ENCODE results near the gene ZMYND15. TPM values are rescaled to one million over a fixed set of nuclear protein-coding genes. Genes with fewer than 3 reads are reported as not detected.

ZMYND15 gene
- total and polyA plus RNA-seq, 2 donors (not counting 1 experiment from before 2014, with no cell fraction given) = under 0.01 to 0.11 TPM

- no peak for TF ChIP-seq CTCF (conservative IDR thresholded peaks at IDR 0.05 in 1 of 2, IDR thresholded peaks at IDR 0.05 in 1 of 2; ENCODE audit: low read depth in 1 of 2, low read length in 2 of 2)
- no peak for TF ChIP-seq EZH2 (IDR thresholded peaks at IDR 0.05; ENCODE audit: low read length, missing control alignments)
- no peak overlapping the region for H3K9ac ChIP-seq (ENCODE audit: insufficient read depth, low read length)
- no peak overlapping the region for H2AFZ ChIP-seq (ENCODE audit: low read length)
- no peaks in the 10 kb centered on the region for H3K4me1 ChIP-seq (ENCODE audit: control insufficient read depth, extremely low read depth, insufficient read depth, low read length)
- H3K36me3 ChIP-seq (ENCODE audit: control insufficient read depth, insufficient read depth, low read length) = no peaks in the 10 kb centered on the region
- peaks cover 16% of the 10 kb centered on the region for H3K27me3 ChIP-seq (ENCODE audit: control insufficient read depth, insufficient read depth, low read length)
- no peak overlapping the region for H3K4me3 ChIP-seq (replicated peaks in 1 of 4; ENCODE audit: control extremely low read depth in 1 of 4, insufficient read depth in 1 of 4, low read depth in 3 of 4, low read length in 4 of 4)
- no peaks in the 10 kb centered on the region for H3K79me2 ChIP-seq (ENCODE audit: control insufficient read depth, insufficient read depth, low read length)
- DNase-seq (ENCODE audit: low read depth in 2 of 2) = peak in 1 of 2 donors; percentile 28
- H3K9me3 ChIP-seq (ENCODE audit: control insufficient read depth, insufficient read depth, low read depth, low read length) = no peaks in the 10 kb centered on the region
- no peak overlapping the region for H3K4me2 ChIP-seq (ENCODE audit: extremely low read depth, insufficient read depth, low read length)
- no peaks in the 10 kb centered on the region for H4K20me1 ChIP-seq (ENCODE audit: control insufficient read depth, extremely low read depth, insufficient read depth, low read length)
- no peak overlapping the region for H3K27ac ChIP-seq (ENCODE audit: insufficient read depth, low read length)
These were observed 12.3 kb downstream of the ZMYND15 start for GRCh38 chr17:4751932-4752331.

GRCh38 chr17:4753392-4753791, 13.8 kb downstream of the ZMYND15 start:
- DNase-seq (ENCODE audit: low read depth in 2 of 2) = no peak
- H3K27me3 ChIP-seq (ENCODE audit: control insufficient read depth, insufficient read depth, low read length) = peaks cover 19% of the 10 kb centered on the region
- no peak overlapping the region for H2AFZ ChIP-seq (ENCODE audit: low read length)
- H3K9ac ChIP-seq (ENCODE audit: insufficient read depth, low read length) = no peak overlapping the region
- TF ChIP-seq CTCF (conservative IDR thresholded peaks at IDR 0.05 in 1 of 2, IDR thresholded peaks at IDR 0.05 in 1 of 2; ENCODE audit: low read depth in 1 of 2, low read length in 2 of 2) (no peak), EZH2 (IDR thresholded peaks at IDR 0.05; ENCODE audit: low read length, missing control alignments) (no peak)
- no peak overlapping the region for H3K4me2 ChIP-seq (ENCODE audit: extremely low read depth, insufficient read depth, low read length)
- H3K4me1 ChIP-seq (ENCODE audit: control insufficient read depth, extremely low read depth, insufficient read depth, low read length) = no peaks in the 10 kb centered on the region
- no peak overlapping the region for H3K4me3 ChIP-seq (replicated peaks in 1 of 4; ENCODE audit: control extremely low read depth in 1 of 4, insufficient read depth in 1 of 4, low read depth in 3 of 4, low read length in 4 of 4)
- no peak overlapping the region for H3K27ac ChIP-seq (ENCODE audit: insufficient read depth, low read length)
- no peaks in the 10 kb centered on the region for H3K79me2 ChIP-seq (ENCODE audit: control insufficient read depth, insufficient read depth, low read length)
- H3K9me3 ChIP-seq (ENCODE audit: control insufficient read depth, insufficient read depth, low read depth, low read length) = no peaks in the 10 kb centered on the region
- H4K20me1 ChIP-seq (ENCODE audit: control insufficient read depth, extremely low read depth, insufficient read depth, low read length) = no peaks in the 10 kb centered on the region
- H3K36me3 ChIP-seq (ENCODE audit: control insufficient read depth, insufficient read depth, low read length) = no peaks in the 10 kb centered on the region

GRCh38 chr17:4759776-4760236, 20.2 kb downstream of the ZMYND15 start:
- Histone ChIP-seq H3K4me1 (ENCODE audit: control insufficient read depth, extremely low read depth, insufficient read depth, low read length) (no peaks in the 10 kb centered on the region), H3K4me3 (replicated peaks in 1 of 4; ENCODE audit: control extremely low read depth in 1 of 4, insufficient read depth in 1 of 4, low read depth in 3 of 4, low read length in 4 of 4) (no peak overlapping the region), H3K27me3 (ENCODE audit: control insufficient read depth, insufficient read depth, low read length) (peaks cover 12% of the 10 kb centered on the region), H2AFZ (ENCODE audit: low read length) (no peak overlapping the region), H3K36me3 (ENCODE audit: control insufficient read depth, insufficient read depth, low read length) (no peaks in the 10 kb centered on the region), H3K4me2 (ENCODE audit: extremely low read depth, insufficient read depth, low read length) (no peak overlapping the region), H3K9me3 (ENCODE audit: control insufficient read depth, insufficient read depth, low read depth, low read length) (no peaks in the 10 kb centered on the region), H4K20me1 (ENCODE audit: control insufficient read depth, extremely low read depth, insufficient read depth, low read length) (no peaks in the 10 kb centered on the region), H3K27ac (ENCODE audit: insufficient read depth, low read length) (no peak overlapping the region), H3K9ac (ENCODE audit: insufficient read depth, low read length) (no peak overlapping the region), H3K79me2 (ENCODE audit: control insufficient read depth, insufficient read depth, low read length) (no peaks in the 10 kb centered on the region)
- no peak for DNase-seq (ENCODE audit: low read depth in 2 of 2)
- TF ChIP-seq CTCF (conservative IDR thresholded peaks at IDR 0.05 in 1 of 2, IDR thresholded peaks at IDR 0.05 in 1 of 2; ENCODE audit: low read depth in 1 of 2, low read length in 2 of 2) (no peak), EZH2 (IDR thresholded peaks at IDR 0.05; ENCODE audit: low read length, missing control alignments) (no peak)

All from fibroblast of lung (primary cell).